ENCODE measurements around the gene LYPD6B. TPM values are rescaled to one million over a fixed set of nuclear protein-coding genes. Genes with fewer than 3 reads are reported as not detected.

LYPD6B gene
- total RNA-seq, 1 donor from 2014 or later = not detected

- Mint-ChIP-seq H3K27me3 (ENCODE audit: low read depth) (peaks cover 2% of the 10 kb centered on the region), H3K4me3 (no peak overlapping the region), H3K9me3 (no peaks in the 10 kb centered on the region), H3K36me3 (ENCODE audit: low read depth) (no peaks in the 10 kb centered on the region), H3K27ac (ENCODE audit: unreplicated experiment) (no peak overlapping the region), H3K4me1 (peaks cover 7% of the 10 kb centered on the region)
- no peak for TF ChIP-seq CTCF (conservative IDR thresholded peaks at IDR 0.05)
- no peak for DNase-seq (ENCODE audit: low read depth, low spot score)
Observed at GRCh38 chr2:149167001-149167780, 128.7 kb downstream of the LYPD6B start.

GRCh38 chr2:149167941-149168340 lies 129.4 kb downstream of the LYPD6B start:
- no peak for DNase-seq (ENCODE audit: low read depth, low spot score)
- no peak overlapping the region for H3K27ac Mint-ChIP-seq (ENCODE audit: unreplicated experiment)
- no peak overlapping the region for H3K4me3 Mint-ChIP-seq
- H3K9me3 Mint-ChIP-seq = no peaks in the 10 kb centered on the region
- peaks cover 2% of the 10 kb centered on the region for H3K27me3 Mint-ChIP-seq (ENCODE audit: low read depth)
- no peaks in the 10 kb centered on the region for H3K36me3 Mint-ChIP-seq (ENCODE audit: low read depth)
- H3K4me1 Mint-ChIP-seq = peaks cover 7% of the 10 kb centered on the region
- TF ChIP-seq CTCF (conservative IDR thresholded peaks at IDR 0.05) = no peak

- H3K4me1 Mint-ChIP-seq = peaks cover 7% of the 10 kb centered on the region
- TF ChIP-seq CTCF (conservative IDR thresholded peaks at IDR 0.05) = no peak
- no peak overlapping the region for H3K27ac Mint-ChIP-seq (ENCODE audit: unreplicated experiment)
- H3K4me3 Mint-ChIP-seq = no peak overlapping the region
- no peak for DNase-seq (ENCODE audit: low read depth, low spot score)
- H3K27me3 Mint-ChIP-seq (ENCODE audit: low read depth) = peaks cover 2% of the 10 kb centered on the region
- H3K36me3 Mint-ChIP-seq (ENCODE audit: low read depth) = no peaks in the 10 kb centered on the region
- no peaks in the 10 kb centered on the region for H3K9me3 Mint-ChIP-seq
Observed at GRCh38 chr2:149169656-149170055, 131.2 kb downstream of the LYPD6B start.

GRCh38 chr2:149170156-149170555 lies 131.7 kb downstream of the LYPD6B start:
- no peak for TF ChIP-seq CTCF (conservative IDR thresholded peaks at IDR 0.05)

GRCh38 chr2:149170911-149171310 lies 132.4 kb downstream of the LYPD6B start:
- Mint-ChIP-seq H3K4me1 (peaks cover 7% of the 10 kb centered on the region), H3K27ac (ENCODE audit: unreplicated experiment) (peak overlapping the region; percentile 72)

More at GRCh38 chr2:149170156-149170555, 131.7 kb downstream of the LYPD6B start:
- no peak overlapping the region for H3K27ac Mint-ChIP-seq (ENCODE audit: unreplicated experiment)
- H3K27me3 Mint-ChIP-seq (ENCODE audit: low read depth) = peaks cover 2% of the 10 kb centered on the region
- no peaks in the 10 kb centered on the region for H3K9me3 Mint-ChIP-seq
- peaks cover 7% of the 10 kb centered on the region for H3K4me1 Mint-ChIP-seq
- no peaks in the 10 kb centered on the region for H3K36me3 Mint-ChIP-seq (ENCODE audit: low read depth)
- H3K4me3 Mint-ChIP-seq = no peak overlapping the region
- DNase-seq (ENCODE audit: low read depth, low spot score) = no peak

More at GRCh38 chr2:149170911-149171310, 132.4 kb downstream of the LYPD6B start:
- TF ChIP-seq CTCF (conservative IDR thresholded peaks at IDR 0.05) = no peak
- H3K27me3 Mint-ChIP-seq (ENCODE audit: low read depth) = peaks cover 2% of the 10 kb centered on the region
- no peak for DNase-seq (ENCODE audit: low read depth, low spot score)
- H3K4me3 Mint-ChIP-seq = no peak overlapping the region
- H3K36me3 Mint-ChIP-seq (ENCODE audit: low read depth) = no peaks in the 10 kb centered on the region
- no peaks in the 10 kb centered on the region for H3K9me3 Mint-ChIP-seq

Measured in neural crest cell (in vitro differentiated cells).